Naive thymus-derived CD4-positive, alpha-beta T cell (primary cell): ENCODE results near the gene PPP1R1C. TPM values are rescaled to one million over a fixed set of nuclear protein-coding genes. Genes with fewer than 3 reads are reported as not detected.

Experiments
- ATAC-seq: fragments of 150-1000 bp; cut with Tn5 transposase; 2 replicates; pipeline ENCODE4 v1.10.0; 2021; ENCODE audit warnings: mild to moderate bottlenecking, moderate library complexity
- CTCF ChIA-PET: fragments of 350-600 bp; sonication (Branson Sonifier 250); formaldehyde crosslinking; loops from one replicate; lab custom pipeline; 2021; ENCODE audit warnings: antibody characterized with exemption; lab: Charles Lee
- POLR2A ChIA-PET: fragments of 350-600 bp; sonication (Branson Sonifier 250); formaldehyde crosslinking; loops from one replicate; lab custom pipeline; 2021; ENCODE audit warnings: antibody characterized with exemption, inconsistent platforms; lab: Charles Lee
- DNase-seq, 9 donors: peaks; one replicate each; pipeline versions ENCODE4 v3.0.0 to v3.0.0-alpha.2; 2020 to 2022; ENCODE audit warnings: mixed read lengths in 1 of 9
- H3K27ac ChIP-seq: one replicate; pipeline ENCODE4 v1.7.0; 2013; ENCODE audit warnings: mild to moderate bottlenecking, low read depth, low read length, moderate library complexity
- H3K27me3 ChIP-seq, 2 donors: one replicate each; pipeline ENCODE4 v1.7.0; 2013; ENCODE audit warnings: low read length in 2 of 2, mild to moderate bottlenecking in 2 of 2, moderate library complexity in 2 of 2; ENCODE audit not compliant: control insufficient read depth in 2 of 2, insufficient read depth in 2 of 2
- H3K36me3 ChIP-seq, 3 experiments: 1 replicate in 2 of 3; 2 replicates in 1 of 3; pipeline ENCODE4 v1.7.0; 2013; ENCODE audit warnings: low read length in 3 of 3, mild to moderate bottlenecking in 3 of 3, moderate library complexity in 1 of 3; ENCODE audit not compliant: insufficient read depth in 3 of 3, control insufficient read depth in 2 of 3
- H3K4me1 ChIP-seq, 2 donors: one replicate each; pipeline ENCODE4 v1.7.0; 2013; ENCODE audit warnings: low read length in 2 of 2, mild to moderate bottlenecking in 2 of 2, moderate library complexity in 1 of 2; ENCODE audit not compliant: control insufficient read depth in 2 of 2, insufficient read depth in 2 of 2
- H3K4me3 ChIP-seq: 2 replicates; pipeline ENCODE4 v1.7.0; 2013; ENCODE audit warnings: mild to moderate bottlenecking, low read length
- H3K9me3 ChIP-seq, 3 experiments: 1 replicate in 2 of 3; 2 replicates in 1 of 3; pipeline ENCODE4 v1.7.0; 2013; ENCODE audit warnings: low read length in 3 of 3; ENCODE audit not compliant: control insufficient read depth in 2 of 3
- H3K27ac Mint-ChIP-seq, 9 donors: one replicate each; pipeline ENCODE4 v1.8.0; 2020 to 2022; ENCODE audit warnings: mixed read lengths in 9 of 9, mild to moderate bottlenecking in 8 of 9, moderate library complexity in 5 of 9, inconsistent platforms in 2 of 9
- H3K27me3 Mint-ChIP-seq, 5 donors: one replicate each; pipeline ENCODE4 v1.8.0; 2021 to 2022; ENCODE audit warnings: mixed read lengths in 5 of 5, mild to moderate bottlenecking in 1 of 5
- H3K36me3 Mint-ChIP-seq, 5 donors: one replicate each; pipeline ENCODE4 v1.8.0; 2020 to 2022; ENCODE audit warnings: mixed read lengths in 5 of 5, mild to moderate bottlenecking in 3 of 5, inconsistent platforms in 1 of 5
- H3K4me1 Mint-ChIP-seq, 7 donors: one replicate each; pipeline ENCODE4 v1.8.0; 2020 to 2022; ENCODE audit warnings: mixed read lengths in 7 of 7, mild to moderate bottlenecking in 3 of 7, inconsistent platforms in 1 of 7
- H3K4me3 Mint-ChIP-seq, 10 donors: one replicate each; pipeline ENCODE4 v1.8.0; 2020 to 2022; ENCODE audit warnings: mild to moderate bottlenecking in 10 of 10, mixed read lengths in 10 of 10, moderate library complexity in 6 of 10, inconsistent platforms in 2 of 10
- H3K9me3 Mint-ChIP-seq, 11 donors: one replicate each; pipeline ENCODE4 v1.8.0; 2020 to 2022; ENCODE audit warnings: mixed read lengths in 11 of 11, mild to moderate bottlenecking in 4 of 11, inconsistent platforms in 1 of 11, moderate library complexity in 1 of 11
- intact Hi-C, 2 donors: fragments of 100-400 bp; cut with micrococcal nuclease; formaldehyde crosslinking; loops; one replicate each; pipeline ENCODE4 v1.15.1; 2023
- polyA plus RNA-seq, 2 donors: library from polyadenylated mRNA; unstranded; fragments of 300-500 nt; fragmentation: Illumina TruSeq; gene quantifications; one replicate each; pipeline ENCODE4 v1.2.3, GENCODE V29; 2021
- total RNA-seq, 6 experiments: library from RNA in 5 of 6; stranded (reverse) in 5 of 6; gene quantifications; 1 replicate in 5 of 6; 2 replicates in 1 of 6; pipeline ENCODE4 v1.2.3 and lab custom pipeline; 2021 to 2026

Gene PPP1R1C
- total and polyA plus RNA-seq, 7 experiments from 2014 or later: not detected

GRCh38 chr2:181978351-181979150 lies 7.1 kb upstream of the PPP1R1C start:
- CTCF ChIA-PET: no interaction called here
- H3K9me3 Mint-ChIP-seq: peaks cover 0 to 2% (median 0%) of the 10 kb centered on the region in 11 donors

GRCh38 chr2:181984060-181984459 lies 1.6 kb upstream of the PPP1R1C start:
- Histone ChIP-seq H3K4me1 (no peaks in the 10 kb centered on the region), H3K36me3 (no peaks in the 10 kb centered on the region), H3K9me3 (no peaks in the 10 kb centered on the region), H3K27me3 (no peaks in the 10 kb centered on the region), H3K27ac (no peak overlapping the region), H3K4me3 (no peak overlapping the region)
- ATAC-seq (no peak), DNase-seq (no peak)
- Mint-ChIP-seq H3K4me1 (no peaks in the 10 kb centered on the region), H3K4me3 (no peak overlapping the region), H3K27me3 (peaks cover 0 to 4% (median 0%) of the 10 kb centered on the region in 5 donors), H3K27ac (no peak overlapping the region), H3K36me3 (no peaks in the 10 kb centered on the region), H3K9me3 (peaks cover 0 to 2% (median 0%) of the 10 kb centered on the region in 11 donors)
- ChIA-PET CTCF (no interaction called here), POLR2A (no interaction called here)
- intact Hi-C loops: no loop called here

More at GRCh38 chr2:181978351-181979150, 7.1 kb upstream of the PPP1R1C start:
- H3K36me3 ChIP-seq: no peaks in the 10 kb centered on the region
- no peak overlapping the region for H3K4me3 ChIP-seq
- no peaks in the 10 kb centered on the region for H3K4me1 ChIP-seq
- POLR2A ChIA-PET: no interaction called here
- ATAC-seq (no peak), DNase-seq (no peak)
- H3K27ac ChIP-seq: no peak overlapping the region
- H3K27ac Mint-ChIP-seq: no peak overlapping the region
- H3K27me3 ChIP-seq: no peaks in the 10 kb centered on the region
- intact Hi-C loops: no loop called here
- H3K36me3 Mint-ChIP-seq: no peaks in the 10 kb centered on the region
- H3K27me3 Mint-ChIP-seq: peaks cover 0 to 8% (median 4%) of the 10 kb centered on the region in 5 donors
- H3K9me3 ChIP-seq: no peaks in the 10 kb centered on the region
- H3K4me1 Mint-ChIP-seq: no peaks in the 10 kb centered on the region
- H3K4me3 Mint-ChIP-seq: no peak overlapping the region

- Histone ChIP-seq H3K27ac (no peak overlapping the region), H3K27me3 (no peaks in the 10 kb centered on the region), H3K4me3 (no peak overlapping the region), H3K4me1 (no peaks in the 10 kb centered on the region), H3K9me3 (no peaks in the 10 kb centered on the region), H3K36me3 (no peaks in the 10 kb centered on the region)
- Mint-ChIP-seq H3K4me3 (peak overlapping the region in 1 of 10 donors; percentile 25), H3K27ac (no peak overlapping the region), H3K27me3 (peaks cover 0 to 4% (median 3%) of the 10 kb centered on the region in 5 donors), H3K9me3 (peaks cover 0 to 2% (median 0%) of the 10 kb centered on the region in 11 donors), H3K36me3 (no peaks in the 10 kb centered on the region), H3K4me1 (no peaks in the 10 kb centered on the region)
- DNase-seq: no peak
- CTCF ChIA-PET: no interaction called here
- POLR2A ChIA-PET: no interaction called here
- no peak for ATAC-seq
- intact Hi-C loops: no loop called here
Observed at GRCh38 chr2:181984814-181985631, 630 bp upstream of the PPP1R1C start.

DNA sequence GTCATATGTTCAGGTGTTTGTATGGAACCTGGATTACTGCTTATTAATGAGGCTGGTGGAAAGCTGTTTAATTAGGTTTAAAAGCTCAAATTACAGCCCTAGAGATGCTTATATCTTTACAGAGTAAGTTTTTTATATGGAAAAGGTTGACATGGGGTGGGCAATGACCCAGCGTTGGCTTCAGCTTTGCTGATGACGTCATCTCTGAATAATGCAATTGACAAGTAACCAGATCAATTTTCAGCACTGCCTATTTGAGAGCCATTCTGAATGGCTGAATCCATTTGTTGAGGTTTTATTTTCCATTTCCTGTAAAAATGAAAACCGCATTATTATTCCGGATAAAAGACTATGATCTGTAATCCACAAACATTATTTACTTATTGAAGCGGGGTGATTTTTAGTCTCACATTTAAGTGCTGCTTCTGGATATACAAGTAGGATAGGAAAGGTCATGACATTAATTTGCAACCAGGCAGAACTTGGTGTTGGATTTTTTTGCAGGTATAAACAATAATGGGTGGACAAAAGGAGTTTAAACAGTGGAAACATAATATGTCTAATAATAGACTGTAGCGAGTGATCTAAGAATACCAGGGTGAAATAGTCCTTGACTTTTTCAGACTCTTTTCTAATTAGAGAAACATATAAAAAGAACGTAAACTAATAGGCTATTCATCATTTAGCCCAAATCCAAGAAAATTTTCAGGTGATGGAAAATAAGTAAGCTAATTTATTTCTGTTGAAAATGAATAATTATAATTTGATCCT lies 2.7 kb downstream of the PPP1R1C start:
- no peak for DNase-seq
- H3K36me3 Mint-ChIP-seq: no peaks in the 10 kb centered on the region
- peaks cover 0 to 8% (median 6%) of the 10 kb centered on the region in 5 donors for H3K27me3 Mint-ChIP-seq
- Histone ChIP-seq H3K4me1 (no peaks in the 10 kb centered on the region), H3K4me3 (no peak overlapping the region), H3K9me3 (no peaks in the 10 kb centered on the region), H3K36me3 (no peaks in the 10 kb centered on the region), H3K27ac (no peak overlapping the region), H3K27me3 (no peaks in the 10 kb centered on the region)
- no peak for ATAC-seq
- H3K4me3 Mint-ChIP-seq: no peak overlapping the region
- intact Hi-C loops: no loop called here
- ChIA-PET CTCF (no interaction called here), POLR2A (no interaction called here)
- H3K9me3 Mint-ChIP-seq: no peaks in the 10 kb centered on the region
- no peak overlapping the region for H3K27ac Mint-ChIP-seq
- H3K4me1 Mint-ChIP-seq: no peaks in the 10 kb centered on the region

- ATAC-seq: no peak
- H3K4me1 ChIP-seq: no peaks in the 10 kb centered on the region
- Mint-ChIP-seq H3K36me3 (no peaks in the 10 kb centered on the region), H3K27ac (no peak overlapping the region), H3K4me3 (no peak overlapping the region), H3K4me1 (no peaks in the 10 kb centered on the region), H3K9me3 (no peaks in the 10 kb centered on the region), H3K27me3 (peaks cover 0 to 8% (median 6%) of the 10 kb centered on the region in 5 donors)
- H3K9me3 ChIP-seq: no peaks in the 10 kb centered on the region
- H3K27me3 ChIP-seq: no peaks in the 10 kb centered on the region
- no peak overlapping the region for H3K27ac ChIP-seq
- intact Hi-C loops: no loop called here
- ChIA-PET POLR2A (no interaction called here), CTCF (interaction anchor here (1.2 kb wide), 1 partner anchor 35 kb away, joined by 3 read pairs; no protein-coding TSS in a partner anchor)
- no peaks in the 10 kb centered on the region for H3K36me3 ChIP-seq
- no peak for DNase-seq
- H3K4me3 ChIP-seq: no peak overlapping the region
Observed at GRCh38 chr2:181989099-181989498, 3.4 kb downstream of the PPP1R1C start.

- H3K4me3 ChIP-seq: no peak overlapping the region
- no peaks in the 10 kb centered on the region for H3K4me1 ChIP-seq
- ATAC-seq: peak; percentile 72
- no peak for DNase-seq
- H3K27ac ChIP-seq: no peak overlapping the region
- H3K9me3 ChIP-seq: no peaks in the 10 kb centered on the region
- ChIA-PET CTCF (no interaction called here), POLR2A (no interaction called here)
- no peaks in the 10 kb centered on the region for H3K36me3 ChIP-seq
- intact Hi-C loops: no loop called here
- Mint-ChIP-seq H3K27ac (no peak overlapping the region), H3K27me3 (peaks cover 1 to 14% (median 10%) of the 10 kb centered on the region in 5 donors), H3K4me3 (no peak overlapping the region), H3K4me1 (no peaks in the 10 kb centered on the region), H3K9me3 (no peaks in the 10 kb centered on the region), H3K36me3 (no peaks in the 10 kb centered on the region)
- no peaks in the 10 kb centered on the region for H3K27me3 ChIP-seq
Observed at GRCh38 chr2:181991171-181991885, 5.7 kb downstream of the PPP1R1C start.
